Panc1 (cell line): Measurements from ENCODE around the gene TFEC. TPM values are rescaled to one million over a fixed set of nuclear protein-coding genes. Genes with fewer than 3 reads are reported as not detected.

ENCODE experiments used
- ATAC-seq: fragments of 200-7000 bp; cut with Tn5 transposase; 2 replicates; pipeline ENCODE4 v1.9.1; 2020; ENCODE audit warnings: mild to moderate bottlenecking, moderate library complexity
- BruUV-seq: library from RNA; stranded (reverse); fragments of 400-500 nt; replicated peaks from 2 replicates; lab custom pipeline; 2021; lab: Mats Ljungman, UMichigan
- CTCF ChIA-PET: fragments of 300-600 bp; sonication (Branson Sonifier 250); formaldehyde crosslinking; loops from one replicate; lab custom pipeline; 2022; ENCODE audit warnings: antibody characterized with exemption; lab: Charles Lee
- POLR2A ChIA-PET: fragments of 300-600 bp; sonication (Branson Sonifier 250); formaldehyde crosslinking; loops from one replicate; lab custom pipeline; 2022; ENCODE audit warnings: antibody characterized with exemption; lab: Charles Lee
- DNase-seq: peaks from one replicate; pipeline ENCODE4 v3.0.0-alpha.2; 2010; ENCODE audit warnings: low read depth, low spot score
- H3K27ac ChIP-seq: 2 replicates; pipeline ENCODE4 v1.5.1; 2011; ENCODE audit warnings: mild to moderate bottlenecking, low read length, inconsistent platforms
- H3K27me3 ChIP-seq: fragments of 200-500 bp; sonication (Bioruptor generic); 2 replicates; pipeline ENCODE4 v1.6.0; 2014; ENCODE audit warnings: low read length, inconsistent platforms; ENCODE audit not compliant: control insufficient read depth, insufficient read depth
- H3K36me3 ChIP-seq: fragments of 200-500 bp; sonication (Bioruptor generic); 2 replicates; pipeline ENCODE4 v1.5.1; 2014; ENCODE audit warnings: inconsistent platforms, mild to moderate bottlenecking, low read length, moderate library complexity; ENCODE audit not compliant: control insufficient read depth, insufficient read depth
- H3K4me1 ChIP-seq: 2 replicates; pipeline ENCODE4 v1.5.1; 2011; ENCODE audit warnings: inconsistent platforms, mild to moderate bottlenecking, low read length, moderate library complexity; ENCODE audit not compliant: control insufficient read depth, insufficient read depth
- H3K4me3 ChIP-seq, 2 experiments: 2 replicates each; pipeline ENCODE4 v1.5.1; 2011 to 2012; ENCODE audit warnings: low read depth in 2 of 2, low read length in 2 of 2, mild to moderate bottlenecking in 2 of 2, inconsistent platforms in 1 of 2, moderate library complexity in 1 of 2
- H3K9me3 ChIP-seq: fragments of 200-500 bp; sonication (Bioruptor generic); 2 replicates; pipeline ENCODE4 v1.5.1; 2014; ENCODE audit warnings: low read depth, mild to moderate bottlenecking, inconsistent platforms, low read length, moderate library complexity; ENCODE audit not compliant: control insufficient read depth, insufficient read depth
- POLR2AphosphoS5 ChIP-seq: IDR thresholded peaks from 2 replicates; pipeline ENCODE4 v1.6.1; 2012; ENCODE audit warnings: mild to moderate bottlenecking, low read depth, low read length, moderate library complexity
- SIN3A ChIP-seq: IDR thresholded peaks from 2 replicates; pipeline ENCODE4 v1.6.1; 2012; ENCODE audit warnings: low read depth, mild to moderate bottlenecking, low read length, moderate library complexity, borderline replicate concordance; ENCODE audit not compliant: insufficient read depth
- TCF7L2 ChIP-seq: IDR thresholded peaks from 2 replicates; pipeline ENCODE4 v1.6.1; 2011; ENCODE audit warnings: mild to moderate bottlenecking, low read depth, low read length, inconsistent platforms
- in situ Hi-C: cut with HindIII; loops from 2 replicates; pipeline ENCODE4 v1.10.0; 2016; ENCODE audit warnings: low sequenced_read_pairs, low pct_unique_long_range_greater_than_20kb
- intact Hi-C: fragments of 100-400 bp; cut with micrococcal nuclease; formaldehyde crosslinking; loops from one replicate; pipeline ENCODE4 v1.10.0; 2022; ENCODE audit not compliant: unreplicated experiment
- total RNA-seq: library from RNA; stranded (reverse); gene quantifications from one replicate; pipeline ENCODE4 v1.2.1, GENCODE V29; 2021; ENCODE audit not compliant: unreplicated experiment
- TF ChIP-seq, protein P1 (sequence below), 2 experiments: IDR thresholded peaks; 2 replicates each; pipeline ENCODE4 v1.6.1; 2011 to 2012; ENCODE audit warnings: low read depth in 2 of 2, control low read depth in 1 of 2, low read length in 1 of 2, mild to moderate bottlenecking in 1 of 2, moderate library complexity in 1 of 2; ENCODE audit not compliant: insufficient read depth in 1 of 2
- TF ChIP-seq, protein P2 (sequence below): fragments of 450-650 bp; IDR thresholded peaks from 2 replicates; pipeline ENCODE4 v1.5.1; 2017; ENCODE audit warnings: mild to moderate bottlenecking

TFEC gene
- total RNA-seq, 1 experiment from 2014 or later, result not detected

DNA sequence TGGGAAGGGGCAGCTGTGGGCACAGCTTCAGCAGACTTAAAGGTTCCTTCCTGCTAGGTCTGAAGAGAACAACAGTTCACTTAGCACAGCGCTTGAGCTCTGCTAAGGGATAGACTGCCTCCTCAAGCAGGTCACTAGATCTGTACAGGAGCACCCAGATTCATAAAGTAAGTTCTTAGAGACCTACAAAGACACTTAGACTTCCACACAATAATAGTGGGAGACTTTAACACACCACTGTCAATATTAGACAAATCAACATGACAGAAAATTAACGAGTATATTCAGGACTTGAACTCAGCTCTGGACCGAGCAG is 140.9 kb downstream of the TFEC start:
- BruUV-seq, result no TSS peak

DNA sequence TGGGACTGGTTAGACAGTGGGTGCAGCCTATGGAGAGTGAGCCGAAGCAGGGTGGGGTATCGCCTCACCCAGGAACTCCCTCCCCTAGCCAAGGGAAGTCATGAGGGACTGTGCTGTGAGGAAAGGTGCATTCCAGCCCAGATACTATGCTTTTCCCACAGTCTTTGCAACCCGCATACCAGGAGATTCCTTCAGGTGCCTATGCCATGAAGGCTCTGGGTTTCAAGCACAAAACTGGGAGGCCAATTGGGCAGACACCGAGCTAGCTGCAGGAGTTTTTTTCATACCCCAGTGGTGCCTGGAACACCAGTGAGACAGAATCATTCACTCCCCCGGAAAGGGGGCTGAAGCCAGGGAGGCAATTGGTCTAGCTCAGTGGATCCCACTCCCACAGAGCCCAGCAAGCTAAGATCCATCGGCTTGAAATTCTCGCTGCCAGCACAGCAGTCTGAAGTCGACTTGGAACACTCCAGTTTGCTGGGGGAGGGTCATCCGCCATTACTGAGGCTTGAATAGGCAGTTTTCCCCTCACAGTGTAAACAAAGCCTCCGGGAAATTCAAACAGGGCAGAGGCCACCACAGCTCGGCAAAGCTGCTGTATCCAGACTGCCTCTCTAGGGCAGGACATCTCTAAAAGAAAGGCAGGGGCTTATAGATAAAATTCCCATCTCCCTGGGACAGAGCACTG is 141.4 kb downstream of the TFEC start:
- no peaks in the 10 kb centered on the region for H3K4me1 ChIP-seq
- POLR2A ChIA-PET, result no interaction called here
- CTCF ChIA-PET, result no interaction called here
- ATAC-seq (no peak), DNase-seq (no peak)
- H3K4me3 ChIP-seq, result no peak overlapping the region
- in situ Hi-C loops, result no loop called here
- intact Hi-C loops, result no loop called here
- H3K27ac ChIP-seq, result no peak overlapping the region
- H3K36me3 ChIP-seq, result no peaks in the 10 kb centered on the region
- no peaks in the 10 kb centered on the region for H3K9me3 ChIP-seq
- no TSS peak for BruUV-seq
- H3K27me3 ChIP-seq, result no peaks in the 10 kb centered on the region
- no peak for TF ChIP-seq TCF7L2
- TF ChIP-seq, protein P1, sequence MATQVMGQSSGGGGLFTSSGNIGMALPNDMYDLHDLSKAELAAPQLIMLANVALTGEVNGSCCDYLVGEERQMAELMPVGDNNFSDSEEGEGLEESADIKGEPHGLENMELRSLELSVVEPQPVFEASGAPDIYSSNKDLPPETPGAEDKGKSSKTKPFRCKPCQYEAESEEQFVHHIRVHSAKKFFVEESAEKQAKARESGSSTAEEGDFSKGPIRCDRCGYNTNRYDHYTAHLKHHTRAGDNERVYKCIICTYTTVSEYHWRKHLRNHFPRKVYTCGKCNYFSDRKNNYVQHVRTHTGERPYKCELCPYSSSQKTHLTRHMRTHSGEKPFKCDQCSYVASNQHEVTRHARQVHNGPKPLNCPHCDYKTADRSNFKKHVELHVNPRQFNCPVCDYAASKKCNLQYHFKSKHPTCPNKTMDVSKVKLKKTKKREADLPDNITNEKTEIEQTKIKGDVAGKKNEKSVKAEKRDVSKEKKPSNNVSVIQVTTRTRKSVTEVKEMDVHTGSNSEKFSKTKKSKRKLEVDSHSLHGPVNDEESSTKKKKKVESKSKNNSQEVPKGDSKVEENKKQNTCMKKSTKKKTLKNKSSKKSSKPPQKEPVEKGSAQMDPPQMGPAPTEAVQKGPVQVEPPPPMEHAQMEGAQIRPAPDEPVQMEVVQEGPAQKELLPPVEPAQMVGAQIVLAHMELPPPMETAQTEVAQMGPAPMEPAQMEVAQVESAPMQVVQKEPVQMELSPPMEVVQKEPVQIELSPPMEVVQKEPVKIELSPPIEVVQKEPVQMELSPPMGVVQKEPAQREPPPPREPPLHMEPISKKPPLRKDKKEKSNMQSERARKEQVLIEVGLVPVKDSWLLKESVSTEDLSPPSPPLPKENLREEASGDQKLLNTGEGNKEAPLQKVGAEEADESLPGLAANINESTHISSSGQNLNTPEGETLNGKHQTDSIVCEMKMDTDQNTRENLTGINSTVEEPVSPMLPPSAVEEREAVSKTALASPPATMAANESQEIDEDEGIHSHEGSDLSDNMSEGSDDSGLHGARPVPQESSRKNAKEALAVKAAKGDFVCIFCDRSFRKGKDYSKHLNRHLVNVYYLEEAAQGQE (IDR thresholded peaks at IDR 0.05; ENCODE audit: insufficient read depth in 1 of 2, low read depth in 2 of 2, low read length in 1 of 2), result no peak
- TF ChIP-seq POLR2AphosphoS5, result no peak
- TF ChIP-seq, protein P2, sequence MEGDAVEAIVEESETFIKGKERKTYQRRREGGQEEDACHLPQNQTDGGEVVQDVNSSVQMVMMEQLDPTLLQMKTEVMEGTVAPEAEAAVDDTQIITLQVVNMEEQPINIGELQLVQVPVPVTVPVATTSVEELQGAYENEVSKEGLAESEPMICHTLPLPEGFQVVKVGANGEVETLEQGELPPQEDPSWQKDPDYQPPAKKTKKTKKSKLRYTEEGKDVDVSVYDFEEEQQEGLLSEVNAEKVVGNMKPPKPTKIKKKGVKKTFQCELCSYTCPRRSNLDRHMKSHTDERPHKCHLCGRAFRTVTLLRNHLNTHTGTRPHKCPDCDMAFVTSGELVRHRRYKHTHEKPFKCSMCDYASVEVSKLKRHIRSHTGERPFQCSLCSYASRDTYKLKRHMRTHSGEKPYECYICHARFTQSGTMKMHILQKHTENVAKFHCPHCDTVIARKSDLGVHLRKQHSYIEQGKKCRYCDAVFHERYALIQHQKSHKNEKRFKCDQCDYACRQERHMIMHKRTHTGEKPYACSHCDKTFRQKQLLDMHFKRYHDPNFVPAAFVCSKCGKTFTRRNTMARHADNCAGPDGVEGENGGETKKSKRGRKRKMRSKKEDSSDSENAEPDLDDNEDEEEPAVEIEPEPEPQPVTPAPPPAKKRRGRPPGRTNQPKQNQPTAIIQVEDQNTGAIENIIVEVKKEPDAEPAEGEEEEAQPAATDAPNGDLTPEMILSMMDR, result no peak
- TF ChIP-seq SIN3A, result no peak

More for the DNA sequence above, 140.9 kb downstream of the TFEC start:
- H3K27ac ChIP-seq, result no peak overlapping the region
- H3K4me1 ChIP-seq, result no peaks in the 10 kb centered on the region
- H3K9me3 ChIP-seq, result no peaks in the 10 kb centered on the region
- ChIA-PET POLR2A (no interaction called here), CTCF (no interaction called here)
- ATAC-seq (no peak), DNase-seq (no peak)
- no peaks in the 10 kb centered on the region for H3K36me3 ChIP-seq
- in situ Hi-C loops, result no loop called here
- no peak for TF ChIP-seq POLR2AphosphoS5
- TF ChIP-seq, protein P2, result no peak
- no peaks in the 10 kb centered on the region for H3K27me3 ChIP-seq
- H3K4me3 ChIP-seq, result no peak overlapping the region
- intact Hi-C loops, result no loop called here
